HG02852 (cell line): ENCODE results near the gene SCO2.

Experiments used
- ATAC-seq: cut with Tn5 transposase; IDR thresholded peaks from one replicate; pipeline ENCODE4 v1.9.1; 2021; ENCODE audit warnings: mild to moderate bottlenecking, moderate library complexity; ENCODE audit not compliant: unreplicated experiment

The SCO2 gene

GRCh38 chr22:50532824-50533796 is 7.7 kb upstream of the SCO2 start:
- no peak for ATAC-seq

- ATAC-seq, result no peak
These were observed 6.7 kb upstream of the SCO2 start for GRCh38 chr22:50531962-50532674.

- ATAC-seq, result no peak
These were observed 6.2 kb upstream of the SCO2 start for GRCh38 chr22:50531546-50531961.

- ATAC-seq, result no peak
These were observed 5.6 kb upstream of the SCO2 start for GRCh38 chr22:50530877-50531545.

GRCh38 chr22:50530580-50530876 is 5.1 kb upstream of the SCO2 start:
- no peak for ATAC-seq

GRCh38 chr22:50529897-50530579 is 4.6 kb upstream of the SCO2 start, which contains the start of gene TYMP:
Gene TYMP (minus strand): TSS chr22:50530012. CDS start chr22:50529709, 303 bp downstream.
- peak; percentile 16 for ATAC-seq

- ATAC-seq, result no peak
These were observed 4.1 kb upstream of the SCO2 start for GRCh38 chr22:50529416-50529896.

GRCh38 chr22:50528682-50529415 is 3.5 kb upstream of the SCO2 start:
- ATAC-seq, result no peak

GRCh38 chr22:50527921-50528681 is 2.7 kb upstream of the SCO2 start:
- no peak for ATAC-seq

GRCh38 chr22:50526834-50527801 is 1.7 kb upstream of the SCO2 start:
- ATAC-seq, result no peak

- ATAC-seq, result peak; percentile 23
These were observed 873 bp upstream of the SCO2 start for GRCh38 chr22:50526108-50526833.

GRCh38 chr22:50525858-50526107 is 385 bp upstream of the SCO2 start:
- peak; percentile 16 for ATAC-seq

GRCh38 chr22:50524676-50525103 is 708 bp downstream of the SCO2 start:
- no peak for ATAC-seq

- ATAC-seq, result no peak
These were observed 1.4 kb downstream of the SCO2 start for GRCh38 chr22:50523806-50524675.

GRCh38 chr22:50523458-50523805 is 2.0 kb downstream of the SCO2 start:
- no peak for ATAC-seq

- ATAC-seq, result no peak
These were observed 2.5 kb downstream of the SCO2 start for GRCh38 chr22:50522806-50523438.
